ENCODE results near the gene GPD2.

DNA sequence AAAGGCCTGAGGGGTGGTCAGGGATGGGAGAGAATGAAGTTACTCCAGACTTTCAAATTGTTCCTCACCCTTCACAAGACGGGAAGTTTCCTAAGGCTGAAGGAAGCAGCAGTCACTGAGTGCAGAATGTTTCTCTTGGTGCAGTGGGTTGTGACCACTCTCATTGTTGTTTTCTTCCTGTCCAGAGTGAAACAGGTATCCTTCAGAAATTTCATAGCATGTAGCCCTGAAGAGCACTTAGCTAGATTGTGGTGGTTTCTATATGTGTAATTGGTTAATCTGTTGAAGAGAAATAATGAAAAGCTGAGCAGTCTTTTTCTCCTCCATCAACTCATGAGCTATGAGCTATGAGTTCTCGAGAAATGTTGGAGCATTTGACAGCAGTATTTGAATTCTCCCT, 96.8 kb downstream of the GPD2 start:
- no peak for TF ChIP-seq POLR2A (IDR thresholded peaks at IDR 0.05; ENCODE audit: extremely low read depth, insufficient read length)
- no peak for TF ChIP-seq CTCF (IDR thresholded peaks at IDR 0.05; ENCODE audit: low read depth, low read length)
- no peak for TF ChIP-seq MYC (IDR thresholded peaks at IDR 0.05; ENCODE audit: low read depth, low read length)
- TF ChIP-seq, protein P1, sequence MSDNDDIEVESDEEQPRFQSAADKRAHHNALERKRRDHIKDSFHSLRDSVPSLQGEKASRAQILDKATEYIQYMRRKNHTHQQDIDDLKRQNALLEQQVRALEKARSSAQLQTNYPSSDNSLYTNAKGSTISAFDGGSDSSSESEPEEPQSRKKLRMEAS (IDR thresholded peaks at IDR 0.05; ENCODE audit: low read depth, low read length), result no peak
